GM12801 (cell line): ENCODE results near the gene ZNG1B.
"Not testable (repeated sequence)": the region's sequence is repeated elsewhere in the genome, so short reads cannot be mapped to it uniquely, and the experiment has no call there.

Source experiments
- CTCF ChIP-seq: IDR thresholded peaks from one replicate; pipeline ENCODE4 v1.5.1; 2011; ENCODE audit warnings: control low read depth; ENCODE audit not compliant: insufficient read length; ENCODE audit errors: extremely low read depth

The ZNG1B gene

GRCh38 chr2:113437508-113438465 is at the start of gene ZNG1B:
Gene ZNG1B (plus strand): TSS chr2:113437691. CDS start chr2:113437869, 178 bp downstream.
- TF ChIP-seq CTCF = not testable (repeated sequence)

- TF ChIP-seq CTCF = no peak
These were observed 47.2 kb upstream of the ZNG1B start for GRCh38 chr2:113390124-113390849.

- TF ChIP-seq CTCF = no peak
These were observed 46.4 kb upstream of the ZNG1B start for GRCh38 chr2:113391073-113391472.

GRCh38 chr2:113406114-113406513 is 31.4 kb upstream of the ZNG1B start:
- TF ChIP-seq CTCF = no peak

GRCh38 chr2:113407446-113408099 is 29.9 kb upstream of the ZNG1B start:
- TF ChIP-seq CTCF = no peak

- not testable (repeated sequence) for TF ChIP-seq CTCF
These were observed 60.9 kb downstream of the ZNG1B start, which contains the start of gene FOXD4L1 for GRCh38 chr2:113498365-113498764. Gene FOXD4L1 (plus strand): TSS chr2:113498665. CDS start chr2:113499257, 592 bp downstream.
